HCEC 1CT (cell line): ENCODE results near the gene MYD88.
"Not testable (repeated sequence)": the region's sequence is repeated elsewhere in the genome, so short reads cannot be mapped to it uniquely, and the experiment has no call there.

Experiments used
- DNase-seq: peaks from one replicate; pipeline ENCODE4 v3.0.0-alpha.2; 2017

MYD88 gene

GRCh38 chr3:38127611-38128302 is 10.7 kb upstream of the MYD88 start:
- DNase-seq: no peak

- no peak for DNase-seq
Measured at GRCh38 chr3:38128303-38128655, 10.2 kb upstream of the MYD88 start.

GRCh38 chr3:38129058-38129457 is 9.4 kb upstream of the MYD88 start:
- DNase-seq: no peak

GRCh38 chr3:38130631-38131065 is 7.8 kb upstream of the MYD88 start:
- DNase-seq: no peak

GRCh38 chr3:38131621-38132369 is 6.7 kb upstream of the MYD88 start:
- DNase-seq: peak; percentile 25

GRCh38 chr3:38133209-38133556 is 5.3 kb upstream of the MYD88 start:
- DNase-seq: no peak

- DNase-seq: no peak
Measured at GRCh38 chr3:38133557-38134405, 4.7 kb upstream of the MYD88 start.

- DNase-seq: not testable (repeated sequence)
Measured at GRCh38 chr3:38134517-38135143, 3.8 kb upstream of the MYD88 start.

GRCh38 chr3:38135621-38136277 is 2.7 kb upstream of the MYD88 start:
- not testable (repeated sequence) for DNase-seq

- DNase-seq: peak; percentile 60
Measured at GRCh38 chr3:38136393-38136776, 2.1 kb upstream of the MYD88 start.

- DNase-seq: peak; percentile 99
Measured at GRCh38 chr3:38136777-38137614, 1.5 kb upstream of the MYD88 start, which contains the start of gene ACAA1. TSS of gene ACAA1 (minus strand) at chr3:38137127. CDS start at chr3:38137035, 92 bp downstream.

GRCh38 chr3:38137615-38138348 is 679 bp upstream of the MYD88 start:
- DNase-seq: peak; percentile 75

- no peak for DNase-seq
Measured at GRCh38 chr3:38139191-38139590, 730 bp downstream of the MYD88 start.

GRCh38 chr3:38139652-38140051 is 1.2 kb downstream of the MYD88 start:
- no peak for DNase-seq

- DNase-seq: no peak
Measured at GRCh38 chr3:38140326-38141172, 2.1 kb downstream of the MYD88 start.

- no peak for DNase-seq
Measured at GRCh38 chr3:38141173-38141951, 2.9 kb downstream of the MYD88 start.

GRCh38 chr3:38141952-38142273 is 3.5 kb downstream of the MYD88 start:
- DNase-seq: no peak

- no peak for DNase-seq
Measured at GRCh38 chr3:38142959-38143358, 4.5 kb downstream of the MYD88 start.

- DNase-seq: no peak
Measured at GRCh38 chr3:38143511-38143910, 5.0 kb downstream of the MYD88 start.
